H9 (cell line): ENCODE measurements around the gene NOXA1. TPM values are rescaled to one million over a fixed set of nuclear protein-coding genes. Genes with fewer than 3 reads are reported as not detected.

Source experiments
- DNase-seq: peaks from one replicate; pipeline ENCODE4 v3.0.0-alpha.2; 2017
- H2AFZ ChIP-seq: one replicate; pipeline ENCODE4 v1.6.1; 2013; ENCODE audit warnings: mild to moderate bottlenecking, low read length, control low read depth, moderate library complexity
- H2AK5ac ChIP-seq: 2 replicates; pipeline ENCODE4 v1.6.1; 2013; ENCODE audit warnings: low read length, control low read depth, mixed read lengths; ENCODE audit not compliant: insufficient read length
- H2BK120ac ChIP-seq: one replicate; pipeline ENCODE4 v1.6.1; 2013; ENCODE audit warnings: low read depth, mild to moderate bottlenecking, low read length, control low read depth, inconsistent platforms; ENCODE audit not compliant: poor library complexity, severe bottlenecking
- H2BK12ac ChIP-seq: 2 replicates; pipeline ENCODE4 v1.6.1; 2013; ENCODE audit warnings: low read length, control low read depth, mixed read lengths, low read depth; ENCODE audit not compliant: insufficient read length
- H2BK15ac ChIP-seq: 2 replicates; pipeline ENCODE4 v1.6.1; 2013; ENCODE audit warnings: low read depth, low read length, control low read depth
- H2BK20ac ChIP-seq: one replicate; pipeline ENCODE4 v1.6.1; 2013; ENCODE audit warnings: low read depth, mild to moderate bottlenecking, low read length, control low read depth, inconsistent platforms; ENCODE audit not compliant: poor library complexity, severe bottlenecking
- H2BK5ac ChIP-seq: 2 replicates; pipeline ENCODE4 v1.6.1; 2013; ENCODE audit warnings: low read length, control low read depth, mixed read lengths; ENCODE audit not compliant: insufficient read length
- H3K14ac ChIP-seq: 2 replicates; pipeline ENCODE4 v1.6.1; 2013; ENCODE audit warnings: low read length, control low read depth; ENCODE audit not compliant: insufficient read depth
- H3K18ac ChIP-seq: 2 replicates; pipeline ENCODE4 v1.6.1; 2013; ENCODE audit warnings: low read depth, mild to moderate bottlenecking, mixed read lengths, low read length, control low read depth; ENCODE audit not compliant: insufficient read length
- H3K23ac ChIP-seq: 2 replicates; pipeline ENCODE4 v1.6.1; 2013; ENCODE audit warnings: low read length, control low read depth, mixed read lengths, low read depth; ENCODE audit not compliant: insufficient read length
- H3K23me2 ChIP-seq: 2 replicates; pipeline ENCODE4 v1.6.1; 2013; ENCODE audit warnings: low read depth, mild to moderate bottlenecking, mixed read lengths, low read length, control low read depth; ENCODE audit not compliant: insufficient read length, poor library complexity, severe bottlenecking
- H3K27ac ChIP-seq: 2 replicates; pipeline ENCODE4 v1.5.1; 2013; ENCODE audit warnings: low read length, control low read depth, mixed read lengths, low read depth; ENCODE audit not compliant: insufficient read length
- H3K27me3 ChIP-seq: 2 replicates; pipeline ENCODE4 v1.6.1; 2013; ENCODE audit warnings: low read length, control low read depth, inconsistent platforms; ENCODE audit not compliant: insufficient read depth
- H3K4ac ChIP-seq: 2 replicates; pipeline ENCODE4 v1.6.1; 2013; ENCODE audit warnings: low read depth, mild to moderate bottlenecking, control low read depth, inconsistent platforms, low read length, moderate library complexity
- H3K4me1 ChIP-seq: 2 replicates; pipeline ENCODE4 v1.6.1; 2013; ENCODE audit warnings: low read length, control low read depth, inconsistent platforms; ENCODE audit not compliant: insufficient read depth
- H3K4me2 ChIP-seq: 2 replicates; pipeline ENCODE4 v1.6.1; 2013; ENCODE audit warnings: low read length, control low read depth, mixed read lengths; ENCODE audit not compliant: insufficient read length, insufficient read depth
- H3K56ac ChIP-seq: 2 replicates; pipeline ENCODE4 v1.6.1; 2013; ENCODE audit warnings: low read depth, mild to moderate bottlenecking, mixed read lengths, low read length, control low read depth; ENCODE audit not compliant: insufficient read length
- H3K79me1 ChIP-seq: 2 replicates; pipeline ENCODE4 v1.6.1; 2013; ENCODE audit warnings: low read depth, mild to moderate bottlenecking, moderate library complexity, low read length, control low read depth, inconsistent platforms; ENCODE audit not compliant: insufficient read depth, poor library complexity, severe bottlenecking
- H3K79me2 ChIP-seq: 2 replicates; pipeline ENCODE4 v1.6.1; 2013; ENCODE audit warnings: low read length, control low read depth, inconsistent platforms; ENCODE audit not compliant: insufficient read depth
- H3K9ac ChIP-seq: 2 replicates; pipeline ENCODE4 v1.6.1; 2013; ENCODE audit warnings: low read length, control low read depth, mixed read lengths; ENCODE audit not compliant: insufficient read length; ENCODE audit errors: extremely low read depth
- H3K9me3 ChIP-seq: one replicate; pipeline ENCODE4 v1.6.1; 2013; ENCODE audit warnings: low read depth, low read length, inconsistent platforms; ENCODE audit not compliant: control insufficient read depth
- H3T11ph ChIP-seq: one replicate; pipeline ENCODE4 v1.6.1; 2013; ENCODE audit warnings: mild to moderate bottlenecking, low read length, control low read depth, inconsistent platforms
- H4K20me1 ChIP-seq: one replicate; pipeline ENCODE4 v1.6.1; 2013; ENCODE audit not compliant: control insufficient read depth, insufficient read length, insufficient read depth
- H4K5ac ChIP-seq: 2 replicates; pipeline ENCODE4 v1.6.1; 2013; ENCODE audit warnings: low read depth, mild to moderate bottlenecking, mixed read lengths, low read length, control low read depth; ENCODE audit not compliant: insufficient read length
- H4K8ac ChIP-seq: replicated peaks from 2 replicates; pipeline ENCODE4 v1.6.1; 2013; ENCODE audit warnings: low read length, control low read depth, mixed read lengths, low read depth; ENCODE audit not compliant: insufficient read length
- H4K91ac ChIP-seq: 2 replicates; pipeline ENCODE4 v1.6.1; 2013; ENCODE audit warnings: low read depth, mild to moderate bottlenecking, moderate library complexity, mixed read lengths, low read length, control low read depth; ENCODE audit not compliant: insufficient read length
- H3K27ac Mint-ChIP-seq, 3 experiments: 2 replicates in 2 of 3; 3 replicates in 1 of 3; pipeline ENCODE4 v1.8.0; 2020 to 2021; ENCODE audit warnings: mixed read lengths in 3 of 3, mild to moderate bottlenecking in 1 of 3, moderate library complexity in 1 of 3
- H3K27me3 Mint-ChIP-seq: 2 replicates; pipeline ENCODE4 v1.8.0; 2021; ENCODE audit warnings: low read depth, mild to moderate bottlenecking, moderate library complexity, mixed read lengths
- H3K36me3 Mint-ChIP-seq, 3 experiments: 2 replicates in 2 of 3; 3 replicates in 1 of 3; pipeline ENCODE4 v1.8.0; 2020 to 2021; ENCODE audit warnings: low read depth in 3 of 3, mixed read lengths in 3 of 3; ENCODE audit not compliant: insufficient read depth in 1 of 3
- H3K4me1 Mint-ChIP-seq, 2 experiments: 2 replicates each; pipeline ENCODE4 v1.8.0; 2020; ENCODE audit warnings: mixed read lengths in 2 of 2
- H3K4me3 Mint-ChIP-seq, 2 experiments: 2 replicates in 1 of 2; 3 replicates in 1 of 2; pipeline ENCODE4 v1.8.0; 2020 to 2021; ENCODE audit warnings: mild to moderate bottlenecking in 2 of 2, mixed read lengths in 2 of 2, moderate library complexity in 1 of 2
- H3K9me3 Mint-ChIP-seq, 2 experiments: 2 replicates in 1 of 2; 3 replicates in 1 of 2; pipeline ENCODE4 v1.8.0; 2020; ENCODE audit warnings: mild to moderate bottlenecking in 2 of 2, mixed read lengths in 2 of 2, moderate library complexity in 1 of 2
- WGBS: extraction: QIAGEN DNeasy Blood & Tissue Kit; methylation state at CpG from one replicate; pipeline ENCODE4 v1.1.7; 2013; ENCODE audit warnings: missing lambda C conversion rate, low lambda C conversion rate, mixed read lengths; ENCODE audit not compliant: insufficient read length; ENCODE audit errors: extremely low coverage; 5-methylcytosine and 5-hydroxymethylcytosine counted together
- total RNA-seq: library from RNA; stranded (reverse); gene quantifications from 2 replicates; pipeline ENCODE4 v1.2.1, GENCODE V29; 2021
- TF ChIP-seq, protein P1 (sequence below): fragments of 200-600 bp; sonication (generic); conservative IDR thresholded peaks from 3 replicates; pipeline ENCODE4 v1.8.0; 2021; ENCODE audit warnings: antibody characterized with exemption, mild to moderate bottlenecking

Gene NOXA1
- total RNA-seq, 1 experiment from 2014 or later = 2.0 TPM

DNA sequence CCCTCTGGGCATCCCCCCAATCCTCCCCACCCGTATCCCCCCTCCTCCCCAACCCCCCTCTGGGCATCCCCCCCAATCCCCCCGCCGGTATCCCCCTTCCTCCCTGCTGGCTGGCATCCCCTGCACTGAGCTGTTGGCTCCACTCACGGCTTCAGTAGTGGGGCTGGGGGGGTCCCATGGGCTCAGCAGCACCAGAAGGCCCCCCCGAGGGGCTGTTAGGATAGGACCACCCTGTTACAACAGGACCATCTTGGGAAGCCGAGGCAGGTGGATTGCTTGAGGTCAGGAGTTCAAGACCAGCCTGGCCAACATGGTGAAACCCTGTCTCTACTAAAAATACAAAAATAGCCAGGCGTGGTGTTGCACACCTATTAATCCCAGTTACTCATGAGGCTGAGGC lies 42.6 kb upstream of the NOXA1 start:
- Histone ChIP-seq H3K79me2 (no peaks in the 10 kb centered on the region), H2BK20ac (no peak overlapping the region), H3K79me1 (no peaks in the 10 kb centered on the region), H4K91ac (no peak overlapping the region), H2BK120ac (no peak overlapping the region), H3K56ac (no peak overlapping the region), H3K9ac (no peak overlapping the region), H3K27ac (no peak overlapping the region), H3K18ac (no peak overlapping the region), H3K4ac (no peak overlapping the region), H3T11ph (no peak overlapping the region), H3K14ac (no peak overlapping the region), H2BK12ac (no peak overlapping the region), H2BK5ac (no peak overlapping the region), H3K4me1 (no peaks in the 10 kb centered on the region; the same call in 1 of the 2 replicates), H2BK15ac (no peak overlapping the region), H3K27me3 (no peaks in the 10 kb centered on the region), H4K5ac (no peak overlapping the region), H3K4me2 (no peak overlapping the region), H4K8ac (no peak overlapping the region), H3K9me3 (no peaks in the 10 kb centered on the region), H3K23ac (no peak overlapping the region), H2AFZ (no peak overlapping the region), H3K23me2 (no peaks in the 10 kb centered on the region), H2AK5ac (no peak overlapping the region), H4K20me1 (no peaks in the 10 kb centered on the region)
- H3K9me3 Mint-ChIP-seq = peaks cover 5 to 11% of the 10 kb centered on the region in 2 experiments; a peak in 3 of 5 replicates
- H3K36me3 Mint-ChIP-seq = peaks cover 0 to 6% (median 0%) of the 10 kb centered on the region in 3 experiments; a peak in 1 of 7 replicates
- TF ChIP-seq, protein P1, sequence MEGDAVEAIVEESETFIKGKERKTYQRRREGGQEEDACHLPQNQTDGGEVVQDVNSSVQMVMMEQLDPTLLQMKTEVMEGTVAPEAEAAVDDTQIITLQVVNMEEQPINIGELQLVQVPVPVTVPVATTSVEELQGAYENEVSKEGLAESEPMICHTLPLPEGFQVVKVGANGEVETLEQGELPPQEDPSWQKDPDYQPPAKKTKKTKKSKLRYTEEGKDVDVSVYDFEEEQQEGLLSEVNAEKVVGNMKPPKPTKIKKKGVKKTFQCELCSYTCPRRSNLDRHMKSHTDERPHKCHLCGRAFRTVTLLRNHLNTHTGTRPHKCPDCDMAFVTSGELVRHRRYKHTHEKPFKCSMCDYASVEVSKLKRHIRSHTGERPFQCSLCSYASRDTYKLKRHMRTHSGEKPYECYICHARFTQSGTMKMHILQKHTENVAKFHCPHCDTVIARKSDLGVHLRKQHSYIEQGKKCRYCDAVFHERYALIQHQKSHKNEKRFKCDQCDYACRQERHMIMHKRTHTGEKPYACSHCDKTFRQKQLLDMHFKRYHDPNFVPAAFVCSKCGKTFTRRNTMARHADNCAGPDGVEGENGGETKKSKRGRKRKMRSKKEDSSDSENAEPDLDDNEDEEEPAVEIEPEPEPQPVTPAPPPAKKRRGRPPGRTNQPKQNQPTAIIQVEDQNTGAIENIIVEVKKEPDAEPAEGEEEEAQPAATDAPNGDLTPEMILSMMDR = no peak
- no peak for DNase-seq
- H3K27me3 Mint-ChIP-seq = peaks cover 27% of the 10 kb centered on the region
- no CpG with 5 or more reads among the region's 7 CpGs for WGBS
- peaks cover 3% of the 10 kb centered on the region in 2 experiments; a peak in 3 of 4 replicates for H3K4me1 Mint-ChIP-seq
- no peak overlapping the region for H3K27ac Mint-ChIP-seq
- no peak overlapping the region for H3K4me3 Mint-ChIP-seq
